Astrocyte of the spinal cord (primary cell): ENCODE results near the gene TPRN.

Experiments used
- DNase-seq: peaks from one replicate; pipeline ENCODE4 v3.0.0; 2011; ENCODE audit warnings: low read depth, low spot score
- H3K4me3 ChIP-seq: 2 replicates; pipeline ENCODE4 v1.5.1; 2011; ENCODE audit warnings: low read depth, mild to moderate bottlenecking, low read length, moderate library complexity
- in situ Hi-C: cut with HindIII; loops from 2 replicates; pipeline ENCODE4 v1.10.0; 2017; ENCODE audit warnings: low sequenced_read_pairs
- TF ChIP-seq, protein P1 (sequence below): IDR thresholded peaks from 2 replicates; pipeline ENCODE4 v1.5.1; 2012; ENCODE audit warnings: low read depth, mild to moderate bottlenecking, low read length, inconsistent platforms

Gene TPRN

DNA sequence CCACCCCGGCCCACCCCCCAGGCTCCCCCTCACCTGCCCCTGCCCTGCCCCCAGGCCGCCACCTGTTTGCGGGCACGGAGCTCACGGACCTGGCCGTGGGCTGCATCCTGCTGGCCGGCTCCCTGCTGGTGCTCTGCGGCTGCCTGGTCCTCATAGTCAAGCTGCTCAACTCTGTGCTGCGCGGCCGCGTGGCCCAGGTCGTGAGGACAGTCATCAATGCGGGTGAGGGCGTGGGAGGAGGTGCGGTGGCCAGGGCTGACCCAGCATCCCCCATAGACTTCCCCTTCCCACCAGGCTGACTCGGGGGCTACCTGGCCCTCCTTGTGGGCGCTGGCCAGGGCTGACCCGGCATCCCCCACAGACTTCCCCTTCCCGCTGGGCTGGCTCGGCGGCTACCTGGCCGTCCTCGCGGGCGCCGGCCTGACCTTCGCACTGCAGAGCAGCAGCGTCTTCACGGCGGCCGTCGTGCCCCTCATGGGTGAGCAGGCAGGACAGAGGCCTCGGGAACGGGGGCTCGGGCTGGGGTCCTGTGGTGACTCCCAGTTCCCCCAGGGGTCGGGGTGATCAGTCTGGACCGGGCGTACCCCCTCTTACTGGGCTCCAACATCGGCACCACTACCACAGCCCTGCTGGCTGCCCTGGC is 33.6 kb upstream of the TPRN start:
- TF ChIP-seq, protein P1, sequence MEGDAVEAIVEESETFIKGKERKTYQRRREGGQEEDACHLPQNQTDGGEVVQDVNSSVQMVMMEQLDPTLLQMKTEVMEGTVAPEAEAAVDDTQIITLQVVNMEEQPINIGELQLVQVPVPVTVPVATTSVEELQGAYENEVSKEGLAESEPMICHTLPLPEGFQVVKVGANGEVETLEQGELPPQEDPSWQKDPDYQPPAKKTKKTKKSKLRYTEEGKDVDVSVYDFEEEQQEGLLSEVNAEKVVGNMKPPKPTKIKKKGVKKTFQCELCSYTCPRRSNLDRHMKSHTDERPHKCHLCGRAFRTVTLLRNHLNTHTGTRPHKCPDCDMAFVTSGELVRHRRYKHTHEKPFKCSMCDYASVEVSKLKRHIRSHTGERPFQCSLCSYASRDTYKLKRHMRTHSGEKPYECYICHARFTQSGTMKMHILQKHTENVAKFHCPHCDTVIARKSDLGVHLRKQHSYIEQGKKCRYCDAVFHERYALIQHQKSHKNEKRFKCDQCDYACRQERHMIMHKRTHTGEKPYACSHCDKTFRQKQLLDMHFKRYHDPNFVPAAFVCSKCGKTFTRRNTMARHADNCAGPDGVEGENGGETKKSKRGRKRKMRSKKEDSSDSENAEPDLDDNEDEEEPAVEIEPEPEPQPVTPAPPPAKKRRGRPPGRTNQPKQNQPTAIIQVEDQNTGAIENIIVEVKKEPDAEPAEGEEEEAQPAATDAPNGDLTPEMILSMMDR, result no peak
- H3K4me3 ChIP-seq, result no peak overlapping the region
- DNase-seq, result no peak
- in situ Hi-C loops, result no loop called here

DNA sequence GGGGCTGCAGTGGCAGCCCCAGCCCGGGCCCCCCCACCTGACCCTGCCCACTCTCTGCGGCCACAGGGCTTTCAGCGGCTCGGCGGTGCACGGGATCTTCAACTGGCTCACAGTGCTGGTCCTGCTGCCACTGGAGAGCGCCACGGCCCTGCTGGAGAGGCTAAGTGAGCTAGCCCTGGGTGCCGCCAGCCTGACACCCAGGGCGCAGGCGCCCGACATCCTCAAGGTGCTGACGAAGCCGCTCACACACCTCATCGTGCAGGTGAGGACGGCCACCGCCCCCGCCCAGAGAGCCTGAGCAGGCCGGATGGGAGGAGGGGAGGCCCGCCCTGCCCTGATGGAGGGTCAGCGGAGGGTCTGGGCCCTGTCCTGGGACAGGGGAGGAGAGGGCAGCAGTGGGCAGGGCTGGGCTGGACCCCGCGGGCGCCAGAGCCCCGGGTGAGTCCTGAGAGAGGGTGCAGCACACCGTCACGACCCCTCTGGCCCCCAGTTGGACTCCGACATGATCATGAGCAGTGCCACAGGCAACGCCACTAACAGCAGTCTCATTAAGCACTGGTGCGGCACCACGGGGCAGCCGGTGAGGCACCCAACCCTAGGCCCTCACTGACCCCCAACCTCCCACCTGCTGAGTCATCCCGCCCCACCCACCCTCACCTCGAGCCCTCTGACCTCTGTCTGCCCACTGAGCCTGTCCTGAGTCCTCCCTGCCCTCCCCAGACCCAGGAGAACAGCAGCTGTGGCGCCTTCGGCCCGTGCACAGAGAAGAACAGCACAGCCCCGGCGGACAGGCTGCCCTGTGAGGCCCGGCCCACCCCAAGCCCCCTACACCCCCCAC is 32.8 kb upstream of the TPRN start:
- no peak for DNase-seq
- TF ChIP-seq, protein P1, result no peak
- H3K4me3 ChIP-seq, result no peak overlapping the region
- in situ Hi-C loops, result no loop called here

DNA sequence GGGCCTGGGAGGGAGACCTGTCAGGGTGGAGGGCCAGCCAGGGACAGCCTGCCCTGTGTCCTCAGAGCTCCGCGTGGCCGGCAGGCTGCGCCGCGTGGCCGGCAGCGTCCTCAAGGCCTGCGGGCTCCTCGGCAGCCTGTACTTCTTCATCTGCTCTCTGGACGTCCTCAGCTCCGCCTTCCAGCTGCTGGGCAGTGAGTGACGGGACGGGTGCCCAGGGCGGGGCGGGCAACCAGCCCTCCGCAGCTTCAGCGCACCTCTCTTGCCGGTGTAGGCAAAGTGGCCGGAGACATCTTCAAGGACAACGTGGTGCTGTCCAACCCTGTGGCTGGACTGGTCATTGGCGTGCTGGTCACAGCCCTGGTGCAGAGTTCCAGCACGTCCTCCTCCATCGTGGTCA is 32.0 kb upstream of the TPRN start:
- no peak overlapping the region for H3K4me3 ChIP-seq
- no peak for DNase-seq
- TF ChIP-seq, protein P1, result no peak
- in situ Hi-C loops, result no loop called here

DNA sequence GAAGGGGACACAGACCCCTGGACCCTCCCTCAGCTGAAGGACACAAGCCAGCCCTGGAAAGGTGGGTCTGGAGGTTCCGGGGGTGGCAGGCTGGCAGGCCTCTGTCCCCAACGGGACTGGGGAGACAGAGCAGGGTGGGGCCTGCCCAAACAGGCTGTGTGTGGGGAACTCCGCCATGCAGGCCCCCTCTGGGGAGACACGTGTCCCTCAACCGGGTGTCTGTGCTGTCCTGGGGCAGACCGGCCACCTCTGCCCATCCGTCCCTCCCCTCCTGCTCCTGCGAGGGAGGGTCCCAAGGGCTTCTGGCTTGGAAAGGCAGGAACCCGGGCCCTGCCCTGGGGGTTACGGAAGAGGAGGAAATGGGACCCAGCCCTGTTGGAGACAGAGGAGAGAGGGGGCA is 31.6 kb upstream of the TPRN start:
- TF ChIP-seq, protein P1, result no peak
- in situ Hi-C loops, result no loop called here
- DNase-seq, result no peak
- no peak overlapping the region for H3K4me3 ChIP-seq

DNA sequence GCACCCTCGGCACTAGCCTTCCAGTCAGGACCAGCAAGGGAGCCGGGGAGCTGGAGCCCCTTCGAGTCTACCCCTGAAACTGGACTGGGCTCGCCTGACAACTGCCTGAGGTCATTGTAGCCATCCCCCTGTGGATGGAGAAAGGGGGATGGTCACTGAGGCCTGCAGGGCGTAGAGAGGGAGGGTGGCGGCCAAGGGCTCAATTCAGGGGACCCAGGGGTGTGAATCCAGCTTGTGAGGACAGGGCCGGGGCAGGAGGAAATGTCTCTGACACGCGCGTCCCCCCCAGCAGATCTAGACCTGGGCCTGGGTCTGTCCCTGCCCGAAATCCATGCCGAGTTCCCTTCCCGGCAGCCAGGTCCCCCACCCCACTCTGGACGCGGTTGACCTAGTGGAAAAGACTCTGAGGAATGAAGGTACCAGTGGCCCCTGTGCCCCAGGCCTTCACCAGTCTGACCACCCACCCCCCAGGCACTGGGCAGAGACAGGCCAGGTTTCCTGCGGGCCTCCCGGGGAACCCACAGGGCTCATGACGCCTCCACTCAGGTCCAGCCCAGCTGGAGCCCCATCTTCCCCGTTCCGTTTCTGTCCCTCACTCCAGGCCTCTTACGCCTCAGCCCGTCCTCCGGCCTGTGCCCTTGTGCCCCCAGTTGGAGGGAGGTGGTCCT is 31.0 kb upstream of the TPRN start:
- H3K4me3 ChIP-seq, result no peak overlapping the region
- no peak for DNase-seq
- TF ChIP-seq, protein P1, result no peak
- in situ Hi-C loops, result no loop called here

DNA sequence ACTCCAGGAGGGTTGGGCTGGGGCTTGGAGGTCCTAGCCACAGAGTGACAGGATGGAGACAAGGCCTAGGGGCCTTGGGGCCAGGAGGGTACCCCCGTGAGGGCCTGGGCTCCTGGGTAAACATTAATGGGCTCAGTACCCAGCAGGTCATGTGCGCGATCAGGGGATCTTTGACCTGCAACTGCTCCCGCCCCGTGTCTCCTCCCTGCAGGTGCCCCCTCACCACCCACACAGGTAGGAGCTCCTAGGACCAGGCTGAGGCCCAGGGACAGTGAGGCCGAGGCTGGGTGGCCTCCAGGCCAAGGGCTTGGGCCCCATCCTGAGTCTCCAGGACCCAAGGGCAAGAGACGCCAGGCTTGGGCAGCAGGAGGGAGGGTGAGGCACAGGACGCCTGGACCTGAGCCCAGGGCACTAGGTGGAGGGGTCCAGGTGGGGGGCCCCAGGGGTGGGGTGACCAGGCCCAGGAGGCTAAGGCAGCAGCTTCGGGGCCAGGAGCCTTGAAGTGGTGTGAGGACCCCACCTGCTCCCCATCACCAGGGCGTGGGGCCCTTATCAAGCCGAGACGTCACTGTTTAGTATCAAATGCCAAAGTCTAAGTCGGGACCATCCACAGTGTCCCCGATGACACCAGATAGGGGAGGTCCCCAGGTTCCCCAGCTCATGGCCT is 30.3 kb upstream of the TPRN start, which contains the start of gene SLC34A3:
Gene SLC34A3, plus strand, starts transcription at position 197 of the 667 bp plus-strand sequence. CDS start 802 bp downstream, outside the sequence.
- DNase-seq, result no peak
- in situ Hi-C loops, result no loop called here
- no peak within 1 kb of the TSS for H3K4me3 ChIP-seq
- TF ChIP-seq, protein P1, result no peak
